Measurements from ENCODE around the gene TFCP2. TPM values are rescaled to one million over a fixed set of nuclear protein-coding genes. Genes with fewer than 3 reads are reported as not detected.

The TFCP2 gene
- total RNA-seq, 2 experiments from 2014 or later, result 23.6 to 25.4 TPM

- H3K36me3 Mint-ChIP-seq (ENCODE audit: low read depth), result no peaks in the 10 kb centered on the region
- no peak overlapping the region for H3K4me3 Mint-ChIP-seq
- intact Hi-C loops (cut with micrococcal nuclease), result no loop called here
- no peaks in the 10 kb centered on the region for H3K4me1 Mint-ChIP-seq (ENCODE audit: low read depth)
- CTCF ChIA-PET, result interaction anchor here (0.6 to 1.8 kb wide), 2 partner anchors 126 to 145 kb away, joined by 3 to 5 read pairs; no protein-coding TSS in a partner anchor
- H3K27me3 Mint-ChIP-seq (ENCODE audit: low read depth), result no peaks in the 10 kb centered on the region
- no peak for DNase-seq
- no peaks in the 10 kb centered on the region for H3K9me3 Mint-ChIP-seq
- no peak overlapping the region for H3K27ac Mint-ChIP-seq
Measured at GRCh38 chr12:51195841-51196240, 22.9 kb upstream of the TFCP2 start.

- no peaks in the 10 kb centered on the region for H3K27me3 Mint-ChIP-seq (ENCODE audit: low read depth)
- H3K9me3 Mint-ChIP-seq, result no peaks in the 10 kb centered on the region
- CTCF ChIA-PET, result interaction anchor here (0.5 kb wide), 1 partner anchor 78 kb away, joined by 3 read pairs; the partner anchor contains the start of gene SMAGP
- H3K36me3 Mint-ChIP-seq (ENCODE audit: low read depth), result no peaks in the 10 kb centered on the region
- H3K27ac Mint-ChIP-seq, result no peak overlapping the region
- no peak overlapping the region for H3K4me3 Mint-ChIP-seq
- no peak for DNase-seq
- no peaks in the 10 kb centered on the region for H3K4me1 Mint-ChIP-seq (ENCODE audit: low read depth)
- intact Hi-C loops (cut with micrococcal nuclease), result no loop called here
Measured at GRCh38 chr12:51192284-51192671, 19.3 kb upstream of the TFCP2 start.

GRCh38 chr12:51191516-51192283 lies 18.8 kb upstream of the TFCP2 start:
- Mint-ChIP-seq H3K9me3 (no peaks in the 10 kb centered on the region), H3K27ac (no peak overlapping the region), H3K4me1 (ENCODE audit: low read depth) (no peaks in the 10 kb centered on the region), H3K27me3 (ENCODE audit: low read depth) (no peaks in the 10 kb centered on the region), H3K36me3 (ENCODE audit: low read depth) (no peaks in the 10 kb centered on the region), H3K4me3 (no peak overlapping the region)
- DNase-seq, result no peak
- CTCF ChIA-PET, result interaction anchor here (0.5 to 1.2 kb wide), 2 partner anchors 20 to 79 kb away, joined by 3 read pairs; partner anchors contain the start of gene SMAGP
- intact Hi-C loops (cut with micrococcal nuclease), result no loop called here

GRCh38 chr12:51190820-51191219 lies 17.9 kb upstream of the TFCP2 start:
- CTCF ChIA-PET, result interaction anchor here (1.2 kb wide), 1 partner anchor 19 kb away, joined by 3 read pairs; no protein-coding TSS in a partner anchor
- Mint-ChIP-seq H3K27me3 (ENCODE audit: low read depth) (no peaks in the 10 kb centered on the region), H3K4me3 (no peak overlapping the region), H3K27ac (no peak overlapping the region), H3K36me3 (ENCODE audit: low read depth) (no peaks in the 10 kb centered on the region), H3K9me3 (no peaks in the 10 kb centered on the region), H3K4me1 (ENCODE audit: low read depth) (no peaks in the 10 kb centered on the region)
- intact Hi-C loops (cut with micrococcal nuclease), result no loop called here
- no peak for DNase-seq

- Mint-ChIP-seq H3K27ac (no peak overlapping the region), H3K4me3 (no peak overlapping the region), H3K9me3 (no peaks in the 10 kb centered on the region), H3K27me3 (ENCODE audit: low read depth) (no peaks in the 10 kb centered on the region), H3K36me3 (ENCODE audit: low read depth) (no peaks in the 10 kb centered on the region), H3K4me1 (ENCODE audit: low read depth) (no peaks in the 10 kb centered on the region)
- intact Hi-C loops (cut with micrococcal nuclease), result no loop called here
- CTCF ChIA-PET, result no interaction called here
- DNase-seq, result no peak
Measured at GRCh38 chr12:51189790-51190355, 16.9 kb upstream of the TFCP2 start.

- Mint-ChIP-seq H3K4me3 (no peak overlapping the region), H3K9me3 (no peaks in the 10 kb centered on the region), H3K27ac (no peak overlapping the region), H3K36me3 (ENCODE audit: low read depth) (no peaks in the 10 kb centered on the region), H3K27me3 (ENCODE audit: low read depth) (no peaks in the 10 kb centered on the region), H3K4me1 (ENCODE audit: low read depth) (no peaks in the 10 kb centered on the region)
- CTCF ChIA-PET, result no interaction called here
- intact Hi-C loops (cut with micrococcal nuclease), result no loop called here
- no peak for DNase-seq
Measured at GRCh38 chr12:51188359-51189051, 15.6 kb upstream of the TFCP2 start.

GRCh38 chr12:51187370-51187987 lies 14.5 kb upstream of the TFCP2 start:
- Mint-ChIP-seq H3K27ac (no peak overlapping the region), H3K27me3 (ENCODE audit: low read depth) (no peaks in the 10 kb centered on the region), H3K36me3 (ENCODE audit: low read depth) (no peaks in the 10 kb centered on the region), H3K4me1 (ENCODE audit: low read depth) (no peaks in the 10 kb centered on the region), H3K4me3 (no peak overlapping the region), H3K9me3 (no peaks in the 10 kb centered on the region)
- CTCF ChIA-PET, result interaction anchor here (1.6 kb wide), 1 partner anchor 154 kb away, joined by 7 read pairs; no protein-coding TSS in a partner anchor
- no peak for DNase-seq
- intact Hi-C loops (cut with micrococcal nuclease), result no loop called here

- Mint-ChIP-seq H3K4me1 (ENCODE audit: low read depth) (no peaks in the 10 kb centered on the region), H3K27ac (no peak overlapping the region), H3K4me3 (no peak overlapping the region), H3K36me3 (ENCODE audit: low read depth) (no peaks in the 10 kb centered on the region), H3K27me3 (ENCODE audit: low read depth) (no peaks in the 10 kb centered on the region), H3K9me3 (no peaks in the 10 kb centered on the region)
- no peak for DNase-seq
- intact Hi-C loops (cut with micrococcal nuclease), result no loop called here
- CTCF ChIA-PET, result interaction anchor here (1.6 kb wide), 1 partner anchor 155 kb away, joined by 7 read pairs; no protein-coding TSS in a partner anchor
Measured at GRCh38 chr12:51186465-51187085, 13.6 kb upstream of the TFCP2 start.

- Mint-ChIP-seq H3K9me3 (no peaks in the 10 kb centered on the region), H3K4me3 (no peak overlapping the region), H3K27me3 (ENCODE audit: low read depth) (no peaks in the 10 kb centered on the region), H3K36me3 (ENCODE audit: low read depth) (no peaks in the 10 kb centered on the region), H3K4me1 (ENCODE audit: low read depth) (no peaks in the 10 kb centered on the region), H3K27ac (no peak overlapping the region)
- DNase-seq, result no peak
- intact Hi-C loops (cut with micrococcal nuclease), result no loop called here
- CTCF ChIA-PET, result interaction anchor here (0.6 kb wide), 1 partner anchor 66 kb away, joined by 6 read pairs; no protein-coding TSS in a partner anchor
Measured at GRCh38 chr12:51185171-51185717, 12.3 kb upstream of the TFCP2 start.

GRCh38 chr12:51183816-51184215 lies 10.9 kb upstream of the TFCP2 start:
- Mint-ChIP-seq H3K36me3 (ENCODE audit: low read depth) (no peaks in the 10 kb centered on the region), H3K4me1 (ENCODE audit: low read depth) (no peaks in the 10 kb centered on the region), H3K4me3 (no peak overlapping the region), H3K27me3 (ENCODE audit: low read depth) (no peaks in the 10 kb centered on the region), H3K9me3 (no peaks in the 10 kb centered on the region), H3K27ac (no peak overlapping the region)
- DNase-seq, result no peak
- intact Hi-C loops (cut with micrococcal nuclease), result no loop called here
- CTCF ChIA-PET, result no interaction called here

- Mint-ChIP-seq H3K4me3 (no peak overlapping the region), H3K9me3 (no peaks in the 10 kb centered on the region), H3K4me1 (ENCODE audit: low read depth) (no peaks in the 10 kb centered on the region), H3K27ac (no peak overlapping the region), H3K36me3 (ENCODE audit: low read depth) (no peaks in the 10 kb centered on the region), H3K27me3 (ENCODE audit: low read depth) (no peaks in the 10 kb centered on the region)
- no peak for DNase-seq
- intact Hi-C loops (cut with micrococcal nuclease), result no loop called here
- CTCF ChIA-PET, result no interaction called here
Measured at GRCh38 chr12:51183349-51183748, 10.4 kb upstream of the TFCP2 start.

- H3K4me1 Mint-ChIP-seq (ENCODE audit: low read depth), result no peaks in the 10 kb centered on the region
Measured at GRCh38 chr12:51181558-51181957, 8.6 kb upstream of the TFCP2 start.

More at GRCh38 chr12:51181558-51181957, 8.6 kb upstream of the TFCP2 start:
- Mint-ChIP-seq H3K36me3 (ENCODE audit: low read depth) (no peaks in the 10 kb centered on the region), H3K27me3 (ENCODE audit: low read depth) (no peaks in the 10 kb centered on the region), H3K4me3 (no peak overlapping the region), H3K27ac (no peak overlapping the region), H3K9me3 (no peaks in the 10 kb centered on the region)
- CTCF ChIA-PET, result interaction anchor here (0.7 kb wide), 1 partner anchor 54 kb away, joined by 5 read pairs; no protein-coding TSS in a partner anchor
- intact Hi-C loops (cut with micrococcal nuclease), result no loop called here
- no peak for DNase-seq
